HepG2 (cell line): ENCODE measurements around the gene CLASP1. TPM values are rescaled to one million over a fixed set of nuclear protein-coding genes. Genes with fewer than 3 reads are reported as not detected.

Experiments used
- ATAC-seq: fragments of 200-7000 bp; cut with Tn5 transposase; 3 replicates; pipeline ENCODE4 v1.9.1; 2020; ENCODE audit warnings: mild to moderate bottlenecking, moderate library complexity
- BruUV-seq: library from RNA; stranded (reverse); fragments of 400-500 nt; replicated peaks from 2 replicates; lab custom pipeline; 2021; lab: Mats Ljungman, UMichigan
- CTCF ChIA-PET: fragments of 300-600 bp; formaldehyde crosslinking; extraction: SDS; loops from one replicate; lab custom pipeline; 2021; ENCODE audit warnings: low total read pairs, inconsistent platforms, low intra/inter-chr PET ratio; lab: Yijun Ruan, JAX
- POLR2A ChIA-PET: fragments of 350-600 bp; sonication (Branson Sonifier 250); formaldehyde crosslinking; loops from one replicate; lab custom pipeline; 2020; ENCODE audit warnings: antibody characterized with exemption, inconsistent platforms; lab: Yijun Ruan, JAX
- DNase-seq: peaks from one replicate; pipeline ENCODE4 v3.0.0-alpha.2; 2015; ENCODE audit warnings: low spot score
- FAIRE-seq: peaks from 3 replicates; lab custom pipeline; 2011; peaks lifted over from hg19 to GRCh38; lab: Jason Lieb, UNC
- H2AFZ ChIP-seq: one replicate; pipeline ENCODE4 v1.6.1; 2011; ENCODE audit warnings: low read length, inconsistent platforms
- H3K27ac ChIP-seq: fragments of 300-600 bp; 3 replicates; pipeline ENCODE4 v1.8.0; 2011; ENCODE audit warnings: mixed run types, mild to moderate bottlenecking, mixed read lengths, low read length, inconsistent platforms; ENCODE audit not compliant: insufficient read depth; ENCODE audit errors: extremely low read length
- H3K27me3 ChIP-seq, 2 experiments: fragments of 200-600 bp in 1 of 2; 2 replicates in 1 of 2; 3 replicates in 1 of 2; pipeline versions ENCODE4 v1.6.0 to v1.8.0; 2011; ENCODE audit warnings: low read length in 2 of 2, mild to moderate bottlenecking in 2 of 2, moderate library complexity in 2 of 2, inconsistent platforms in 1 of 2; ENCODE audit not compliant: insufficient read depth in 2 of 2, control insufficient read depth in 1 of 2
- H3K36me3 ChIP-seq, 2 experiments: fragments of 200-600 bp in 1 of 2; replicated peaks in 1 of 2; 2 replicates in 1 of 2; 3 replicates in 1 of 2; pipeline versions ENCODE4 v1.5.1 to v1.8.0; 2011; ENCODE audit warnings: low read length in 2 of 2, inconsistent platforms in 1 of 2; ENCODE audit not compliant: insufficient read depth in 2 of 2, control insufficient read depth in 1 of 2
- H3K4me1 ChIP-seq: 2 replicates; pipeline ENCODE4 v1.5.1; 2012; ENCODE audit warnings: low read length, inconsistent platforms; ENCODE audit not compliant: insufficient read depth
- H3K4me2 ChIP-seq: 2 replicates; pipeline ENCODE4 v1.6.0; 2011; ENCODE audit warnings: low read depth, low read length, inconsistent platforms
- H3K4me3 ChIP-seq, 3 experiments: fragments of 200-600 bp in 1 of 3; sonication (generic), shearing (Covaris generic) in 1 of 3; replicated peaks in 1 of 3; 2 replicates each; pipeline ENCODE4 v1.5.1; 2011 to 2016; ENCODE audit warnings: low read length in 3 of 3, inconsistent platforms in 2 of 3, low read depth in 2 of 3, mild to moderate bottlenecking in 2 of 3, control low read depth in 1 of 3, mixed read lengths in 1 of 3; ENCODE audit not compliant: insufficient read depth in 1 of 3
- H3K79me2 ChIP-seq: one replicate; pipeline ENCODE4 v1.6.1; 2011; ENCODE audit warnings: low read length, inconsistent platforms; ENCODE audit not compliant: insufficient read depth
- H3K9ac ChIP-seq: 2 replicates; pipeline ENCODE4 v1.6.0; 2011; ENCODE audit warnings: mild to moderate bottlenecking, low read depth, low read length, inconsistent platforms; ENCODE audit not compliant: insufficient read depth
- H3K9me3 ChIP-seq: 2 replicates; pipeline ENCODE4 v1.5.1; 2012; ENCODE audit warnings: mild to moderate bottlenecking, low read length
- H4K20me1 ChIP-seq: 2 replicates; pipeline ENCODE4 v1.6.0; 2011; ENCODE audit warnings: inconsistent platforms, mild to moderate bottlenecking, low read length, moderate library complexity; ENCODE audit not compliant: insufficient read depth
- DNMT3B ChIP-seq: conservative IDR thresholded peaks from 2 replicates; pipeline ENCODE4 v1.6.1; 2016; ENCODE audit warnings: missing biosample characterization, control low read depth
- FUBP1 ChIP-seq: sonication (generic); formaldehyde crosslinking; IDR thresholded peaks from 2 replicates; pipeline ENCODE4 v1.5.1; 2020; ENCODE audit warnings: missing genetic modification reagents, mild to moderate bottlenecking, borderline replicate concordance
- GMEB2 ChIP-seq: IDR thresholded peaks from 2 replicates; pipeline ENCODE4 v1.6.1; 2016; ENCODE audit warnings: missing biosample characterization, missing genetic modification reagents, low read depth
- IKZF4 ChIP-seq: sonication (generic); formaldehyde crosslinking; IDR thresholded peaks from 2 replicates; pipeline ENCODE4 v1.5.1; 2020; ENCODE audit warnings: borderline replicate concordance, mild to moderate bottlenecking, low read depth, missing genetic modification reagents; ENCODE audit errors: not compliant biosample characterization
- KDM5A ChIP-seq: fragments of 200-600 bp; sonication (generic); IDR thresholded peaks from 2 replicates; pipeline ENCODE4 v1.7.0; 2018; ENCODE audit warnings: antibody characterized with exemption, mild to moderate bottlenecking, low read length, borderline replicate concordance
- MLLT10 ChIP-seq: sonication (generic); formaldehyde crosslinking; IDR thresholded peaks from 2 replicates; pipeline ENCODE4 v1.4.0; 2020; ENCODE audit warnings: missing genetic modification reagents
- RNF219 ChIP-seq: sonication (generic); formaldehyde crosslinking; IDR thresholded peaks from 2 replicates; pipeline ENCODE4 v1.5.0; 2020; ENCODE audit warnings: mild to moderate bottlenecking, missing genetic modification reagents
- RXRB ChIP-seq: IDR thresholded peaks from 2 replicates; pipeline ENCODE4 v1.6.1; 2016; ENCODE audit warnings: borderline replicate concordance, missing genetic modification reagents, missing compliant biosample characterization
- STAT5B ChIP-seq: sonication (generic); formaldehyde crosslinking; IDR thresholded peaks from 2 replicates; pipeline ENCODE4 v1.4.0; 2020; ENCODE audit warnings: missing genetic modification reagents
- ZNF263 ChIP-seq: sonication (generic); formaldehyde crosslinking; IDR thresholded peaks from 2 replicates; pipeline ENCODE4 v1.4.0; 2020; ENCODE audit warnings: missing genetic modification reagents
- ZNF572 ChIP-seq: sonication (generic); formaldehyde crosslinking; IDR thresholded peaks from 2 replicates; pipeline ENCODE4 v1.5.1; 2020; ENCODE audit warnings: mild to moderate bottlenecking, missing genetic modification reagents
- ZNF614 ChIP-seq: IDR thresholded peaks from 2 replicates; pipeline ENCODE4 v1.6.1; 2018; ENCODE audit warnings: missing biosample characterization, missing genetic modification reagents, inconsistent platforms, borderline replicate concordance
- ZNF644 ChIP-seq: IDR thresholded peaks from 2 replicates; pipeline ENCODE4 v1.6.1; 2016; ENCODE audit warnings: low read depth
- ZNF710 ChIP-seq: sonication (generic); formaldehyde crosslinking; IDR thresholded peaks from 2 replicates; pipeline ENCODE4 v1.5.0; 2020; ENCODE audit warnings: mild to moderate bottlenecking, missing genetic modification reagents, borderline replicate concordance
- WGBS: methylation state at CpG from one replicate; pipeline ENCODE4 v1.1.6; 2017; ENCODE audit warnings: low lambda C conversion rate; 5-methylcytosine and 5-hydroxymethylcytosine counted together
- in situ Hi-C: cut with HindIII; loops from 2 replicates; pipeline ENCODE4 v1.10.0; 2017; ENCODE audit warnings: low pct_unique_long_range_greater_than_20kb; ENCODE audit not compliant: extremely low pct_ligation_motif_present
- intact Hi-C: fragments of 100-400 bp; cut with micrococcal nuclease; formaldehyde crosslinking; loops from one replicate; pipeline ENCODE4 v1.10.0; 2022; ENCODE audit not compliant: unreplicated experiment
- polyA plus RNA-seq, 8 experiments: library from polyadenylated mRNA; depleted of rRNA in 3 of 8; stranded (reverse) in 7 of 8; unstranded in 1 of 8; fragments of >200 nt; fragmentation: Illumina TruSeq in 4 of 8; extraction: Trizol in 4 of 8; gene quantifications; 2 replicates each; pipeline versions ENCODE4 v1.2.1 to v1.2.3, GENCODE V29; 2011 to 2016; ENCODE audit warnings: low read depth in 4 of 8, missing spikeins in 1 of 8, mixed read lengths in 1 of 8; ENCODE audit not compliant: insufficient read depth in 1 of 8
- total RNA-seq, 5 experiments: library from RNA; depleted of rRNA; stranded (reverse); fragments of >200 nt; fragmentation: Illumina TruSeq; extraction: Trizol; gene quantifications; 2 replicates each; pipeline ENCODE4 v1.2.3, GENCODE V29; 2016; ENCODE audit warnings: low read depth in 1 of 5

CLASP1 gene
- total and polyA plus RNA-seq, 2 of the 13 experiments (the other 11 are each of a cell fraction or from before 2014, with no cell fraction given): 11.7 to 47.9 TPM

GRCh38 chr2:121388371-121388770, 260.9 kb downstream of the CLASP1 start (continued):
- TF ChIP-seq GMEB2 (CRISPR knock-in tag) (no peak), RXRB (CRISPR knock-in tag) (no peak), IKZF4 (CRISPR knock-in tag) (no peak)
- TF ChIP-seq, all 625 proteins: peak for 0

- H3K4me3 ChIP-seq: no peak overlapping the region
- H3K27me3 ChIP-seq: no peaks in the 10 kb centered on the region
- no peak overlapping the region for H2AFZ ChIP-seq
- no peak for DNase-seq
- H3K9me3 ChIP-seq: no peaks in the 10 kb centered on the region
- ChIA-PET POLR2A (no interaction called here), CTCF (no interaction called here)
- no peak overlapping the region for H3K4me2 ChIP-seq
- no peaks in the 10 kb centered on the region for H3K79me2 ChIP-seq
- peaks cover 17 to 55% of the 10 kb centered on the region in 2 experiments for H3K36me3 ChIP-seq
- in situ Hi-C loops: no loop called here
- BruUV-seq: no TSS peak
- no peak for FAIRE-seq
- no peak overlapping the region for H3K9ac ChIP-seq
- WGBS: 96% methylated on average over 5 of the region's 5 CpGs
- H3K27ac ChIP-seq: no peak overlapping the region
- H3K4me1 ChIP-seq: no peaks in the 10 kb centered on the region
- H4K20me1 ChIP-seq: no peaks in the 10 kb centered on the region
- ATAC-seq: no peak
- intact Hi-C loops: no loop called here
- TF ChIP-seq RNF219 (CRISPR knock-in tag) (no peak), STAT5B (CRISPR knock-in tag) (no peak), ZNF572 (no peak), ZNF614 (CRISPR knock-in tag) (no peak), ZNF263 (no peak), FUBP1 (CRISPR knock-in tag) (no peak), ZNF710 (CRISPR knock-in tag) (no peak), ZNF644 (CRISPR knock-in tag) (no peak), MLLT10 (CRISPR knock-in tag) (no peak), DNMT3B (CRISPR knock-in tag) (no peak), KDM5A (no peak)
Observed at GRCh38 chr2:121387591-121388325, 261.5 kb downstream of the CLASP1 start.
